Stimulated activated CD8-positive, alpha-beta memory T cell treated with anti-CD3 and anti-CD28 coated beads, Interleukin-4, amount 100 ng/mL, for 1 hour (primary cell): ENCODE measurements around the gene KCNC1.

Experiments used
- DNase-seq, 2 donors: peaks; one replicate each; pipeline ENCODE4 v3.0.0-alpha.2; 2020; ENCODE audit warnings: low read depth in 2 of 2, low spot score in 1 of 2

Gene KCNC1

GRCh38 chr11:17714870-17715269 lies 19.7 kb upstream of the KCNC1 start:
- DNase-seq, result no peak

GRCh38 chr11:17716807-17717206 lies 17.8 kb upstream of the KCNC1 start:
- no peak for DNase-seq

GRCh38 chr11:17718015-17718414 lies 16.6 kb upstream of the KCNC1 start:
- no peak for DNase-seq

- no peak for DNase-seq
These were observed 16.0 kb upstream of the KCNC1 start for GRCh38 chr11:17718510-17718962.

- DNase-seq, result no peak
These were observed 15.3 kb upstream of the KCNC1 start, which contains the start of gene MYOD1 for GRCh38 chr11:17719028-17719937. Gene MYOD1 (plus strand): TSS chr11:17719571. CDS start chr11:17719783, 212 bp downstream.

- DNase-seq, result no peak
These were observed 14.4 kb upstream of the KCNC1 start for GRCh38 chr11:17719938-17720795.

GRCh38 chr11:17720796-17721171 lies 13.8 kb upstream of the KCNC1 start:
- DNase-seq, result no peak

GRCh38 chr11:17721242-17721999 lies 13.2 kb upstream of the KCNC1 start:
- DNase-seq, result no peak

- DNase-seq, result no peak
These were observed 12.5 kb upstream of the KCNC1 start for GRCh38 chr11:17722000-17722643.

GRCh38 chr11:17724020-17724908 lies 10.3 kb upstream of the KCNC1 start:
- DNase-seq, result no peak

GRCh38 chr11:17725174-17725573 lies 9.4 kb upstream of the KCNC1 start:
- no peak for DNase-seq

GRCh38 chr11:17730137-17730536 lies 4.4 kb upstream of the KCNC1 start:
- no peak for DNase-seq

GRCh38 chr11:17730608-17731462 lies 3.7 kb upstream of the KCNC1 start:
- peak in 1 of 2 donors; percentile 12 for DNase-seq

GRCh38 chr11:17733261-17733660 lies 1.3 kb upstream of the KCNC1 start:
- DNase-seq, result no peak

- DNase-seq, result no peak
These were observed 621 bp downstream of the KCNC1 start for GRCh38 chr11:17734986-17735817.

- no peak for DNase-seq
These were observed 1.4 kb downstream of the KCNC1 start for GRCh38 chr11:17735818-17736578.

GRCh38 chr11:17736579-17736893 lies 2.0 kb downstream of the KCNC1 start:
- DNase-seq, result no peak
